ENCODE measurements around the gene ENAH.

ENAH gene

DNA sequence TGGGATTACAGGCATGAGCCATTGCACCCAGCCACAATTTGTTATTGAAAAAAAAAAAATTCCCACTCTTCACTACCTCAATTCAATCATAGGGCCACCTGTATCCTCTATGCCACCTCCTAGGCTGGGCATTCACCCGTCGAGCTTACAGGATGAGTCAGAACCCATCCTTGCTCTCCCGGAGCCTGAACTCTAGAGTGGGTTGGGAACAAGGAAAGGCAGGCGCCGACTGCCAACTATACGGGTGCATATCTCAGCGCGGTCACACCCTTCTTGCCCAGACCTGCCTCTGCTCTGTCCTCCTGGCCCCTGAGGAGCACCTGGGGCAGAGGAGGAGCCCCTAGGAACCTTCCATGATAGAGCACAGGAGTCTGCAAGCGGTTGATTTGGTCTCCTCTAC is 203.7 kb downstream of the ENAH start:
- DNase-seq: no peak

DNA sequence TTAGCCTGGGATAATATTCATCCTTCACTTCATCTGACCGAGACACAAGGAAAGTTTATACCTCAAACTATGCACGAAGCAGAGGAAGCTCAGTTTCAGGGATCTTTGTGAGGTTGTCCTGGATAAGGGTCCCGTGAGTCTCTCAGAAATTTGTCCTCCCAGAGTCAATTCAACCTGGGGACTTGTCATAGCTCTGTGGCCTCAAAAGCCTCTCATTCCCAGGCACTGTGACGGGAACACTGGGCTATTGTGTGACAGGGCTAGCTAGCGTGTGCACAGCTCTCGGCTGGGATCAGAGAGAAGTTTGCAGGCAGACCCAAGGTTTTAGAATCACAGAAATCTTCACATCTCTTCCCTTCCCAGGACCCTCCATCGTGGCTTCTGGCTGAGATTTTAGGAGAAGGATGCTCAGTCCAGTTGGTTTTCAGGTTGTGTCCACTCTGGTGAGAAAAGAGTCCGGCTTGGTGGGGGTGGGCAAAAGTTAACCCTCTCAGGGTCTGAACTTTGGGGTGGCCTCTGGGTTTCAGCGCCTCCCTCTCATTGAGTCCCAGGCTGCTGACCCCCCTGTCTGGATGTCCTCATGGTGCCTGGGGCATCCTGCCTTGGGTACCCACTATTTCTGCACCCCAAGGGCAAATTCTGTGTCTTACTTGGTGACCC is 204.6 kb downstream of the ENAH start:
- no peak for DNase-seq

DNA sequence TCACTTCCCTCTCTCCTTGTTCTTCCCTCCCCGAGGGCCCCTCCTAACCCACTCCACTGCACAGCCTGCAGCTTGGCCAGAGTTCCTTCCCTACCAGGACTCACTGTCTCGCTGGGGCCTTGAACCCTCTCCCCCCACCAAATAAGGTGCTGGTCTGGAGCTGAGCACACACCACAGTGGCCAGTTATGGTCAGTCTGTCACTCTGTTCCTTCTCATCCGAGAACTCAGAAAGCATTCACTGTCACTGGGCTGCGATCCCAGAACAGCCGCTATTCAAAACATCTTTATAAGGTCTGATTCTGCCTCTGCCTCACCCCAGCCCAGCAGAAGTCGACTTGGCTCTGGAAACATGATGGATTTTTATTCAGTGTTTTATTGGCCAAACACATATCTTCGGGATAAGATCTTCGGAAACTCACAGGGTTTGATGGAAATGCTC is 205.3 kb downstream of the ENAH start:
- DNase-seq: no peak

DNA sequence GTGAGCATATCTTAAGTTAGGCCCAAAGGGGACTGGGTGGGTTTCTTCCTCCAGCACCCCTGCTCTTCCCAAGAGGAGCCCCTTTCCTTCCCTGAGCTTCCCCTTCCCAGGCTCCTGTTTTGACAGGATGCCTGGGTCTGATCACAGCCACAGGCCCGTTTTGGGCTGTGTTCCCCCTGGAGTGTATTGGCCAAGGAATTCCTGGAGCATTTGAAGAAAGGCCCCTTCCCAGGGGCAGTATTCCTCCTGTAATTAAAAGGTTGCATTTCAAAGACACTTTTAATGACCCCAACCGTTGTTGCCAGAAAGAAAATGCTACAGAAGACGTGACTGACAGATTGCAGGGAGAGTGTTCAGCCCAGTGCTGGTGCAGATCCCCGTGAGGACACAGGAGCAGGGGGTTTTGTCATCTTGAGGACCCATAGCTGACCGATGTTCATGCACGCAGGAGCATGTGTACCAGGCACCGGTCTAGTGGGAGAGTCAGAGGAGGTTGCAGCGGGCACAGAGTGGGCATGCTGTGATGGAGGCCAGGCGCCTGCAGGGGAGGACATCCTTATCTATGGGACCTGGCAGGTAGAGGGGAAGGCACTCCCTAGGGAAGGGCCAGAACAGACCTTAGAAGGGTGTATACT is 205.8 kb downstream of the ENAH start:
- no peak for DNase-seq

DNA sequence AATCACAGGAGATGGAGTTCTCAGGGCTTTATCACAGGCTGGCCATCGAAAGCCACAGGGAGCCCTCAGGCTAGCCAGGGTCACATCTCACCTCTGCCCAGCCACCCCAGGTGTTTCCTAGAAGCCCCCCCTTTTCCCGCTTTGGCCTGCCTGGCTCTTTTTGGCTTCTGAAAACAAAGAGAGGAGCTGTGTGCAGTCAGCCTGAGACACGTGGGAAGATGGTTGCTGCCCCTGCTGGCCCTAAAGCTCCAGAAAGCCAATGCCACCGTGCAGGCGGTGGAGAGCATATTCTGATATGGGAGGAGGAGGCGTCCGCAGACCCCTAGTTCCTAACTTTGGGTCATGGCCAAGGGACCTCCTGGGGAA is 206.3 kb downstream of the ENAH start:
- DNase-seq: no peak

DNA sequence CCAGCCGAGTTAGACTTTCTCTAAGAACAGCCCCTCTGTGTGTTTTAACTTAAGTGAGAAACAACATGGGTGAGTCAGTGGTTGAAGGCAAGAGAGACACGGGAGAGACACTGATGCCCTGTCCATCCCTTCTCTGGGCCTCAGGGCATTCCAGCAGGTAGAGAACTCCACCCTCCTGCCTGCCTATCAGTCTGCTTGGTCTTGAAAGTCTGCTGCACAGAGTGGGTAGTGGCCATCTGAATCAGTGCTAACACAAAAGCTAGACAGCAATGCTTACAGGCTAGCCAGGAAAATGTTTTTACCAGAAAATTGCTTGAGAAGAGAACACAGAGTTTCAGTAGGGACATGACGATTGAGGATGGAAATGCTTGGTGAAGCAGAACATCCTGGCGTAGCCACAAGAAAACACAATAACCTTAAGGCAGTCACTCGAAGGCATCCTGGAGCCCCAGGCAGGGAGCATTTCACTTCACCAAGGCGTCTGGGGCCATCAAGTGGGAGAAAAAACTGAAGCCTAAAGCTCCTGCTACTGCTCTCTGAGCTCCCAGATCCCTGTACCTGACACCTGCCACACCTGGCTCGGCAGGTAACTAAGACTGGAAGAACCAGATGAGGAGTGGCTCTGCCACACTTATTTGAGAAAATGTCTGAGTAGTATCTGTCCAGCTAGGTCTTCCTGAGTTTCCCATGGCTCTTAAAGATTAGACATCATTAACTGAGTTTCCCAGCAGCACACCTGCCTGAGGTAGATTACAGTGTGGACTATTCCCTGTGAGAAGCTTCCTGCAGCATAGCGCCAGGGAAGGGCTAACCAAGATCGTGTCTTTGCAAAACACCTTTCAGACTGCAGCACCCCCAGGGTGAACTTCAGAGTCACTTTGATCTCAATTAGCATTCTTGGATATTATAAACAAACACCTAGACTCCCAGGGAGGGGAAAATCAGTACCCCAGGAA is 207.0 kb downstream of the ENAH start:
- no peak for DNase-seq

DNA sequence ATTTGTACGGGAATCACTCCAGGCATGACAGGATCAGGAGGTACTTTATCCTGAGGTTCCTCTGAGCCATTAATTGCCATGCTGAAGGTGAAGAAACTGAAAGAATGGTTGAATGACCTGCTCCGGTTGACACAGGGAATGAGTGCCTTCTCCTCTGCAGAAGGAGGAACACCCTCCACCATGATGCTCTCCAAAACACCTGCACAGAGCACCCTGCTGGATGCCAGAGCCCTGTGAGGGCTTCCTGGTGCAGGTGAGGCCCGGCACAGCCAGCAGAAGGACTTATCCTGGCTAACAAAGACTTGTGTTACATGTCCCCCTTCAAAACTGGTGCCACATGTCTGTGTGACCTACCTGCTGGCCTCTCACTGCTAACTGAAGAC is 210.8 kb downstream of the ENAH start:
- no peak for DNase-seq

DNA sequence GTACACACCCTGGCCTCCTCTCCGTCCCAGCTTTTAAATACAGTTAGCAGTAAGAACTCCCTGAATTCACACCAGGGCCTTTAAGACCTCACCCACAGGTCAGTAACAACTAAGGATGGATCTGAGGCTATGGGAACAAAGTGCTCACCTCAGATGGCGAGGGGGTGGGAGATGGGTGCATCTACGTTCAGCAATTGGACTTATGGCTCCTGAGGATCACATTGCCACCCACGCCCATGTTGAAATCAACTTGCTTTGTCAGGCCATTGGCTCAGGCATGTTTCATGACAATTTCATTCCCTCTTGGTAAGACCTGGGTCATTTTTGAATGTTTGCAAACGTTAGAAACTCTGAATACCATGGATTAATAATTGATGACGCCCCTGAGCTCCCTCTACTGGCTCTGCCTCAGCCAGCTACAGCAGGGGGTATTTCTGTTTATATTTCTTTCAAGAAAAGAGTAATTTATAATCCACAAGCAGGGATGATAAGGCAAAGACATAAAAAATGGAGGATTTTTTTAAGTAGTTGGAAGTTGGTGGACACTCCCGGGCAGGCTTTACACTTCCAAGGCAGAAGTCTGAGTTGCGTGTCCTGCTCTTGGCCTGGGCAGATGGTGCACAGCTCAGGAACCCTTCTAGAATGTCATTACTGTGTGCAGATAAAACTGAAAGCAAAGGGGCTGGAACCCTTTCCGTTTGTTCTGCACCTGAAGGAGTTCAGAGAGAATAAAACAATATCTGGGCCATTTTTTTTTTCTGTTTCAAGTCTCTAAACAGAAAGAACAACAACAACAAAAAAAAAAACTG is 211.4 kb downstream of the ENAH start:
- no peak for DNase-seq

DNA sequence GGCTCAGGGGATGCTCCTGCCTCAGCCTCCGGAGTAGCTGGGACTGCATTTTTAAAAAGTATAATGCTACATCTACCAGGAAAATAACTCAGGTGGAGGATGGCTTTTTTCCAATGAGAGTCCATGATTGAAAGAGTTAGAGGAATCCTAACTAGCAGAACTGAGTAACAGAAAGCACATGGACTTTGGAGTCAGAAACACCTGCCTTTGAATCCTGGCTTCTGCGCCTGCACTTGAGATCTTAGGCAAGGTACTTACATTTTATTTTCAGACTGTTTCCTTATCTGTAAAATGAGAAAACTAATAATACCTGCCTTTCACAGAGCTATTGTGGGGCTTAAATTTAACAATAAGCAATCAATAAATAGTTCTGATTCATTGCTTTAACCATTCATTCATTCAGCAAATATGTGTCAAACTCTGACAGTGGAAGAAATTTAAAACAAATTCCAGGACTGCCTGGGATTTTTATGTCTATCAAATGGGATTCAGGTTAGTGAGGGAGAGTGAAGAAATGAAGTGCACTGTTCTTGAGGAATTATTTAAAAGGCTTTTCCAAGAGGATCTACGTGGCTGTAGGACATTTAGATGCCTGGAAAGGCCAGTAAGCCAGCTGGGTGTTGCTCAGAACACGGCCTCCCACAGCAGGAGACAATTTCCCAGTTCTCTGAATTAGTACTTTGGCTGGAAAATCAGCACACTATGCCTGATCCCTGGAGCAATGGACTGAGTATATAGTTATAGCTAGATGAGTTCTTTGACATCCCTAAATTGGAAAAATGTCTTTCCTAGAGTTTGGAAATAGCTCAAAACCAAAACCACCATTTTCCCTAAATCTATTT is 212.3 kb downstream of the ENAH start:
- DNase-seq: no peak

DNA sequence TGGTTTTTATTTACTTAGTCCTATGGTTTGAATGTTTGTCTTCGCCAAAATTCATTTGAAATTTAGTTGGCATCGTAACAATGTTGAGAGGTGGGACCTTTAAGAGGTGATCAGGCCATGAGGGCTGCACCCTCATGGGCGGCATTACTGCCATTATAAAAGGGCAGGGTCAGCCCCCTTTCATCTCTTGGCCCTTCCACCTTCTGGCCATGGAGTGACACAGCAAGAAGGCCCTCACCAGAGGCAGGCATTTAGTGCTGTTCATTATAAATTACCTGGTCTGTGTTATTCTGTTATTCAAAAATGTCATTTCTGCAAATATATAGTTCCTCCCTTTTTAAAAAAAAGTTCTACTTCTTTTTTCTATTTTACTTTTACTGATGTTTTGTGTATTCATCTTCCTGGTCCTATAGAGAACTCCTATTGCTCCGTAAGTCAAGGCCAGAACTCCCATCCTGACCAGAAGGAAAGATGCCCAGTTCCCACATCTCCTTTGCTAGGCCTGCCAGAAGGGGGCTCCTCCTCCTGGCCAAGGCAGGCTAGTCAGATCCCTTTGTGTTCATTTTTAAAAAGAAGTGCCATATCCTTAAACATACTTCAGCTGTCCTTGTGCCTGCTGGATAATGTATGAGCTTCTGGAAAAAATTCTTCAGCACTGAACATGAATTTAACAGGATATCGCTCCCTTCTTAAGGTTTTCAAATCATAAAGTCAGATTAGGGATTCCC is 215.0 kb downstream of the ENAH start:
- DNase-seq: no peak

Measured in NCI-H2107 (cell line).